ENCODE measurements around the gene SNX25. TPM values are rescaled to one million over a fixed set of nuclear protein-coding genes. Genes with fewer than 3 reads are reported as not detected.
A peak's percentile ranks its signal among the peaks of the same experiment; 100 is the strongest.

SNX25 gene
- polyA plus RNA-seq, 1 of the 3 experiments (the other 2 are of a cell fraction): 8.5 TPM

GRCh38 chr4:185221491-185221890, 12.1 kb downstream of the SNX25 start:
- DNase-seq: no peak
- Histone ChIP-seq H3K9me3 (no peaks in the 10 kb centered on the region), H3K79me2 (ENCODE audit: insufficient read depth) (peaks cover 96% of the 10 kb centered on the region), H3K4me1 (ENCODE audit: control insufficient read depth in 1 of 2, insufficient read depth in 2 of 2, low read depth in 1 of 2, low read length in 1 of 2) (peaks cover 0 to 30% of the 10 kb centered on the region in 2 experiments; a peak in 3 of 4 replicates), H3K9me2 (no peaks in the 10 kb centered on the region), H3F3A (replicated peaks; ENCODE audit: insufficient read depth) (peaks cover 21% of the 10 kb centered on the region), H3K27me3 (ENCODE audit: insufficient read depth) (no peaks in the 10 kb centered on the region), H3K4me2 (no peak overlapping the region), H3K9ac (no peak overlapping the region), H4K20me1 (ENCODE audit: insufficient read depth) (peaks cover 21% of the 10 kb centered on the region), H2AFZ (ENCODE audit: low read depth) (no peak overlapping the region), H3K27ac (ENCODE audit: low read depth in 2 of 2, low read length in 1 of 2) (0 out of 4 replicates have a peak overlapping the region, but pooled peaks of 1 of the 2 experiments have one; percentile 67), H3K36me3 (replicated peaks in 1 of 2; ENCODE audit: control insufficient read depth in 1 of 2, insufficient read depth in 2 of 2, low read length in 1 of 2) (no peaks in the 10 kb centered on the region), H3K4me3 (ENCODE audit: low read depth in 2 of 2, low read length in 1 of 2) (no peak overlapping the region)
- POLR2A ChIA-PET: no interaction called here
- CTCF ChIA-PET: interaction anchor here (1.0 kb wide), 2 partner anchors 9 to 83 kb away, joined by 3 read pairs; no protein-coding TSS in a partner anchor
- no peak for TF ChIP-seq EZH2phosphoT487 (IDR thresholded peaks at IDR 0.05; ENCODE audit: borderline replicate concordance, low read depth)
- no peak for TF ChIP-seq REST (IDR thresholded peaks at IDR 0.05; ENCODE audit: low read depth, low read length)
- TF ChIP-seq CTCF (IDR thresholded peaks at IDR 0.05): no peak
- TF ChIP-seq TCF12 (IDR thresholded peaks at IDR 0.05): no peak
- no peak for TF ChIP-seq POLR2AphosphoS5 (IDR thresholded peaks at IDR 0.05; ENCODE audit: low read depth, low read length)
- no peak for TF ChIP-seq EP300 (IDR thresholded peaks at IDR 0.05; ENCODE audit: borderline replicate concordance in 1 of 2, low read depth in 1 of 2, low read length in 1 of 2)
- TF ChIP-seq SIN3A (IDR thresholded peaks at IDR 0.05; ENCODE audit: borderline replicate concordance, low read depth, low read length): no peak
- no peak for TF ChIP-seq RXRA (IDR thresholded peaks at IDR 0.05; ENCODE audit: borderline replicate concordance, low read depth)
- TF ChIP-seq MXI1 (IDR thresholded peaks at IDR 0.05; ENCODE audit: low read depth, low read length): no peak
- no peak for TF ChIP-seq CHD2 (IDR thresholded peaks at IDR 0.05; ENCODE audit: low read length, partially characterized antibody)
- TF ChIP-seq MEF2A (IDR thresholded peaks at IDR 0.05; ENCODE audit: borderline replicate concordance, low read depth): no peak
- no peak for TF ChIP-seq YY1 (IDR thresholded peaks at IDR 0.05; ENCODE audit: low read depth)
- no peak for TF ChIP-seq TEAD4 (IDR thresholded peaks at IDR 0.05; ENCODE audit: borderline replicate concordance, insufficient read depth)
- TF ChIP-seq RFX5 (IDR thresholded peaks at IDR 0.05; ENCODE audit: low read length): no peak
- no peak for TF ChIP-seq TAF1 (IDR thresholded peaks at IDR 0.05; ENCODE audit: borderline replicate concordance, low read depth, low read length)
- TF ChIP-seq JUND (IDR thresholded peaks at IDR 0.05): no peak
- 96% methylated on average over 2 of the region's 2 CpGs for WGBS (ENCODE audit: low lambda C conversion rate)
